Mucosa of descending colon (tissue), 3 donors: Measurements from ENCODE around the gene PRM3. TPM values are rescaled to one million over a fixed set of nuclear protein-coding genes. Genes with fewer than 3 reads are reported as not detected.

Source experiments
- ATAC-seq: fragments of 200-7000 bp; cut with Tn5 transposase; one replicate; pipeline ENCODE4 v1.9.1; 2020; ENCODE audit warnings: mild to moderate bottlenecking, moderate library complexity
- DNase-seq, 3 donors: peaks; one replicate each; pipeline ENCODE4 v3.0.0-alpha.2; 2020
- H3K36me3 ChIP-seq: fragments of 200-600 bp; one replicate; pipeline ENCODE4 v1.8.0; 2021; ENCODE audit warnings: low read depth, mild to moderate bottlenecking
- H3K4me1 ChIP-seq: fragments of 200-600 bp; one replicate; pipeline ENCODE4 v1.8.0; 2021; ENCODE audit warnings: low read depth, mild to moderate bottlenecking
- H3K4me3 ChIP-seq: fragments of 200-600 bp; one replicate; pipeline ENCODE4 v1.8.0; 2021; ENCODE audit warnings: mild to moderate bottlenecking
- H3K9me3 ChIP-seq: fragments of 200-600 bp; one replicate; pipeline ENCODE4 v1.8.0; 2021; ENCODE audit warnings: mild to moderate bottlenecking
- CTCF ChIP-seq: fragments of 200-600 bp; IDR thresholded peaks from one replicate; pipeline ENCODE4 v1.8.0; 2022; ENCODE audit warnings: antibody characterized with exemption, mild to moderate bottlenecking
- intact Hi-C, 2 donors: fragments of 100-400 bp; cut with DNase I in 1 of 2; cut with micrococcal nuclease in 1 of 2; formaldehyde crosslinking; loops; one replicate each; pipeline versions ENCODE4 v1.11.0 to v1.11.1; 2022; cut with DNase I, micrococcal nuclease
- total RNA-seq, 3 donors: library from RNA; stranded (reverse); fragmentation: NEBNext Ultra II Directional in 2 of 3; extraction: Animal tissue kit (Norgen Biotek cat#: 25700) in 2 of 3; gene quantifications; one replicate each; pipeline versions ENCODE4 v1.2.1 to v1.2.4, GENCODE V29; 2021 to 2023
- donor health status: DM: no; HTN: no; CAD: no; lungs with moderate emphysema.
- donor health status: DM: no; HTN: no; CAD: no.
- donor health status: DM: no; HTN: yes; CAD: no.

PRM3 gene
- total RNA-seq, 3 donors from 2014 or later, result not detected

GRCh38 chr16:11307639-11308492 lies 34.4 kb upstream of the PRM3 start:
- Histone ChIP-seq H3K4me1 (peaks cover 9% of the 10 kb centered on the region), H3K4me3 (no peak overlapping the region), H3K36me3 (no peaks in the 10 kb centered on the region), H3K9me3 (no peaks in the 10 kb centered on the region)
- intact Hi-C loops, result no loop called here
- TF ChIP-seq CTCF, result no peak
- DNase-seq (no peak), ATAC-seq (no peak)

DNA sequence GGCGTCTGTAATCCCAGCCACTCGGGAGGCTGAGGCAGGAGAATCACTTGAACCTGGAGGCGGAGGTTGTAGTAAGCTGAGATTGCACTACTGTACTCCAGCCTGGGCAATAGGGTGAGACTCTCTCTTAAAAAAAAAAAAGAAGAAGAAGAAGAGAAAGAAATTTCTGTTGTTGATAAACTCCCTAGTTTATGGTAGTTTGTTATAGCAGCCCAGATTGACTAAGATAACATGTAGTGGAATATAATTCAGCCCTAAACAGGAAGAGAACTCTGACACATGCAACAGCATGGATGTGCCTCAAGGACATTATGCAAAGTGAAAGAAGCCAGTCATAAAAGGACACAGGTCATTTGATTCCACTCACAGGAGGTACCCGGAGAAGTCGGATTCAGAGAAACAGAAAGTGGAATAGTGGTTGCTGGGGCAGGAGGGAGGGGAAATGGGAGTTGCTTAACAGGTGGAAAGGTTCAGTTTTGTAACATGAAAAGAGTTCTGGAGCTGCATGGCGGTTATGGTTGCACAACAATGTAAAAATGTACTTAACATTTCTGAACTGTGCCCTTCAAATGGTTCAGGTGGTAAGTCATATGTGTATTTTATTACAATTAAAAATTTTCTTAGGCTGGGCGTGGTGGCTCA lies 33.7 kb upstream of the PRM3 start:
- DNase-seq (no peak), ATAC-seq (peak; percentile 82)
- intact Hi-C loops, result no loop called here

DNA sequence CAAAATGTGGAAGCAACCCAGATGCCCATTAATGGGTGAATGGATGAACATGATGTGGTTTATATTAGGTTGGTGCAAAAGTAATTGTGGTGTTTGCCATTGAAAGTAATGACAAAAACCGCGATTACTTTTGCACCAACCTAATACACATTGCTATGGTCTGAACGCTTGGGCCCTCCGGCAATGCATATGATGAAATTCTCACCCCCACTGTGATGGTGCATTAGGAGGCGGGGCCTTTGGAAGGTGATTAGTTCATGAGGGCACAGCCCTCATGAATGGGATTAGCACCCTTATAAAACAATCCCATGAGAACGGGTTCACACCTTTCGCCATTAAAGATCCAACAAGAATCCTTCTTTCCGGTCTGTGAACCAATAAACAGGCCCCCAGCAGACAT lies 33.0 kb upstream of the PRM3 start:
- ATAC-seq (no peak), DNase-seq (no peak)
- Histone ChIP-seq H3K9me3 (no peaks in the 10 kb centered on the region), H3K4me1 (peaks cover 8% of the 10 kb centered on the region), H3K4me3 (no peak overlapping the region), H3K36me3 (no peaks in the 10 kb centered on the region)
- TF ChIP-seq CTCF, result no peak
- intact Hi-C loops, result no loop called here

More for the DNA sequence above, 33.7 kb upstream of the PRM3 start:
- Histone ChIP-seq H3K4me3 (no peak overlapping the region), H3K9me3 (no peaks in the 10 kb centered on the region), H3K36me3 (no peaks in the 10 kb centered on the region), H3K4me1 (peaks cover 8% of the 10 kb centered on the region)
- no peak for TF ChIP-seq CTCF

GRCh38 chr16:11303405-11304138 lies 30.1 kb upstream of the PRM3 start:
- intact Hi-C loops, result no loop called here
- TF ChIP-seq CTCF, result no peak
- no peak for ATAC-seq
- no peak for DNase-seq
- H3K4me3 ChIP-seq, result no peak overlapping the region
- H3K36me3 ChIP-seq, result no peaks in the 10 kb centered on the region
- no peaks in the 10 kb centered on the region for H3K9me3 ChIP-seq
- peaks cover 8% of the 10 kb centered on the region for H3K4me1 ChIP-seq

DNA sequence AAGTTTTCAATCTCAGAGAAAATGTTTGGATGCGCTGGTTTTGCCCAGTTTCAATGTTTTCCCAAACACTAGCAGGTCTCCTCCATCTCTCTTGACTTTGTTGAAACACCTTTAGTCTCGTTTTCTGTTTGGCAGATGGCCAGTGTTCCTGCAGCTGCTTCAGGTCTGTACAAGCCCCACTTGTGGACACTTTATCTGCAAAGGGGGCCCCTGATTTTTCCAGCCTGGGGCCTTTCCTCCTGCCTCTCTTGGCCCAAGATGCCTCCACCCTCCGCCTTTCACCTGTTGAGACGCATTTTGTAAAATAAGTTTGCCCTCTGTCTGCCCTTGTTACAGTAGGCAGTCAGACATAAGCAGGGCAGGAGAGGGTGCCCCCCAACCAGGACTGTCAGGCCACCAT lies 29.5 kb upstream of the PRM3 start:
- DNase-seq (no peak), ATAC-seq (no peak)
- intact Hi-C loops, result no loop called here
- TF ChIP-seq CTCF, result no peak
- Histone ChIP-seq H3K4me1 (peaks cover 4% of the 10 kb centered on the region), H3K4me3 (no peak overlapping the region), H3K36me3 (no peaks in the 10 kb centered on the region), H3K9me3 (no peaks in the 10 kb centered on the region)
